Upper lobe of left lung (tissue), 6 donors: Measurements from ENCODE around the gene LRRC66. TPM values are rescaled to one million over a fixed set of nuclear protein-coding genes. Genes with fewer than 3 reads are reported as not detected.

ENCODE experiments used
- ATAC-seq, 2 donors: fragments of 200-7000 bp; cut with Tn5 transposase; one replicate each; pipeline ENCODE4 v1.9.1; 2022; ENCODE audit warnings: mild to moderate bottlenecking in 2 of 2, moderate library complexity in 2 of 2; ENCODE audit not compliant: low FRiP score in 2 of 2
- DNase-seq, 2 donors: peaks; one replicate each; pipeline ENCODE4 v3.0.0-alpha.2; 2019 to 2020
- H3K27ac ChIP-seq, 4 donors: fragments of 200-600 bp; sonication (generic); one replicate each; pipeline ENCODE4 v1.5.1; 2016 to 2019
- H3K27me3 ChIP-seq, 4 donors: fragments of 200-600 bp; sonication (generic); one replicate each; pipeline ENCODE4 v1.5.1; 2017 to 2019
- H3K36me3 ChIP-seq, 4 donors: fragments of 200-600 bp; sonication (generic); one replicate each; pipeline ENCODE4 v1.5.1; 2016 to 2019
- H3K4me1 ChIP-seq, 4 donors: fragments of 200-600 bp; sonication (generic); one replicate each; pipeline ENCODE4 v1.5.1; 2018 to 2019
- H3K4me3 ChIP-seq, 4 donors: fragments of 200-600 bp; sonication (generic); one replicate each; pipeline ENCODE4 v1.5.1; 2017 to 2019; ENCODE audit warnings: mild to moderate bottlenecking in 2 of 4, moderate library complexity in 1 of 4
- H3K9me3 ChIP-seq, 4 donors: fragments of 200-600 bp; sonication (generic); one replicate each; pipeline ENCODE4 v1.5.1; 2018 to 2019
- CTCF ChIP-seq, 6 experiments: fragments of 450-650 bp in 4 of 6; fragments of 200-600 bp in 2 of 6; sonication (generic) in 2 of 6; IDR thresholded peaks; one replicate each; pipeline ENCODE4 v1.5.1; 2016 to 2019; ENCODE audit warnings: antibody characterized with exemption in 6 of 6
- EP300 ChIP-seq, 4 donors: sonication (generic); formaldehyde crosslinking; IDR thresholded peaks; one replicate each; pipeline ENCODE4 v1.5.1; 2017; ENCODE audit warnings: antibody characterized with exemption in 4 of 4, control low read depth in 2 of 4
- POLR2A ChIP-seq, 4 donors: fragments of 450-650 bp; IDR thresholded peaks; one replicate each; pipeline ENCODE4 v1.5.1; 2016 to 2017; ENCODE audit warnings: antibody characterized with exemption in 4 of 4, mild to moderate bottlenecking in 2 of 4
- POLR2AphosphoS5 ChIP-seq, 2 donors: sonication (generic); formaldehyde crosslinking; IDR thresholded peaks; one replicate each; pipeline ENCODE4 v1.5.1; 2017; ENCODE audit warnings: antibody characterized with exemption in 2 of 2
- WGBS, 2 donors: methylation state at CpG; one replicate each; pipeline ENCODE4 v1.1.5; 2017 to 2018; 5-methylcytosine and 5-hydroxymethylcytosine counted together
- total RNA-seq, 6 donors: library from RNA; depleted of rRNA in 4 of 6; stranded (reverse); fragments of >200 nt in 4 of 6; gene quantifications; one replicate each; pipeline versions ENCODE4 v1.1.0 to v1.2.1, GENCODE V29; 2016 to 2021
- donor health status: DM: no; HTN: no; CAD: no; lungs with moderate emphysema.
- donor health status: DM: no; HTN: yes; CAD: no; lungs with severe emphysema.

Gene LRRC66
- total RNA-seq, 6 donors from 2014 or later, result 0.06 to 0.79 (median 0.29) TPM; not detected in 2

- Histone ChIP-seq H3K9me3 (no peaks in the 10 kb centered on the region), H3K4me3 (no peak overlapping the region), H3K27ac (no peak overlapping the region), H3K4me1 (no peaks in the 10 kb centered on the region), H3K27me3 (no peaks in the 10 kb centered on the region), H3K36me3 (no peaks in the 10 kb centered on the region)
- TF ChIP-seq POLR2AphosphoS5 (IDR thresholded peaks at IDR 0.05), result no peak
- no peak for TF ChIP-seq CTCF (IDR thresholded peaks at IDR 0.05)
- no peak for TF ChIP-seq POLR2A (IDR thresholded peaks at IDR 0.05)
- no peak for TF ChIP-seq EP300 (IDR thresholded peaks at IDR 0.05)
- no peak for ATAC-seq
- no peak for DNase-seq
Observed at GRCh38 chr4:51997647-51998046, 22.5 kb downstream of the LRRC66 start.

- 52 to 62% methylated on average over 8 to 18 of the region's 20 CpGs for WGBS, 2 donors
- ATAC-seq (no peak), DNase-seq (no peak)
- H3K4me3 ChIP-seq, result no peak overlapping the region
- TF ChIP-seq EP300 (IDR thresholded peaks at IDR 0.05) (no peak), CTCF (IDR thresholded peaks at IDR 0.05) (no peak), POLR2A (IDR thresholded peaks at IDR 0.05) (no peak), POLR2AphosphoS5 (IDR thresholded peaks at IDR 0.05) (no peak)
- no peak overlapping the region for H3K27ac ChIP-seq
- no peaks in the 10 kb centered on the region for H3K36me3 ChIP-seq
- no peaks in the 10 kb centered on the region for H3K4me1 ChIP-seq
- H3K9me3 ChIP-seq, result no peaks in the 10 kb centered on the region
- no peaks in the 10 kb centered on the region for H3K27me3 ChIP-seq
Observed at GRCh38 chr4:51995647-51996220, 24.4 kb downstream of the LRRC66 start.

- no peaks in the 10 kb centered on the region for H3K4me1 ChIP-seq
- ATAC-seq, result no peak
Observed at GRCh38 chr4:51965862-51966261, 54.3 kb downstream of the LRRC66 start.

GRCh38 chr4:51963841-51964517, 56.2 kb downstream of the LRRC66 start:
- H3K4me1 ChIP-seq, result no peaks in the 10 kb centered on the region
- ATAC-seq (no peak), DNase-seq (no peak)
- H3K27me3 ChIP-seq, result no peaks in the 10 kb centered on the region
- WGBS, 2 donors, result 64 to 70% methylated on average over 4 of the region's 4 CpGs
- no peaks in the 10 kb centered on the region for H3K36me3 ChIP-seq
- no peak overlapping the region for H3K4me3 ChIP-seq
- H3K9me3 ChIP-seq, result peaks cover 0 to 3% (median 0%) of the 10 kb centered on the region in 4 donors
- no peak overlapping the region for H3K27ac ChIP-seq
- no peak for TF ChIP-seq EP300 (IDR thresholded peaks at IDR 0.05)
- no peak for TF ChIP-seq CTCF (IDR thresholded peaks at IDR 0.05)
- no peak for TF ChIP-seq POLR2A (IDR thresholded peaks at IDR 0.05)
- TF ChIP-seq POLR2AphosphoS5 (IDR thresholded peaks at IDR 0.05), result no peak

More at GRCh38 chr4:51965862-51966261, 54.3 kb downstream of the LRRC66 start:
- WGBS, 2 donors, result 70 to 71% methylated on average over 1 of the region's 1 CpG
- no peak overlapping the region for H3K4me3 ChIP-seq
- H3K36me3 ChIP-seq, result no peaks in the 10 kb centered on the region
- DNase-seq, result no peak
- no peak for TF ChIP-seq POLR2AphosphoS5 (IDR thresholded peaks at IDR 0.05)
- TF ChIP-seq POLR2A (IDR thresholded peaks at IDR 0.05), result no peak
- TF ChIP-seq CTCF (IDR thresholded peaks at IDR 0.05), result no peak
- no peak for TF ChIP-seq EP300 (IDR thresholded peaks at IDR 0.05)
- H3K27ac ChIP-seq, result no peak overlapping the region
- no peaks in the 10 kb centered on the region for H3K27me3 ChIP-seq
- peaks cover 0 to 3% (median 0%) of the 10 kb centered on the region in 4 donors for H3K9me3 ChIP-seq

GRCh38 chr4:51960486-51960885, 59.7 kb downstream of the LRRC66 start:
- Histone ChIP-seq H3K4me1 (no peaks in the 10 kb centered on the region), H3K27me3 (no peaks in the 10 kb centered on the region), H3K4me3 (no peak overlapping the region), H3K36me3 (no peaks in the 10 kb centered on the region), H3K27ac (no peak overlapping the region), H3K9me3 (no peaks in the 10 kb centered on the region)
- no peak for DNase-seq
- WGBS, 2 donors, result 58 to 70% methylated on average over 4 of the region's 4 CpGs
- no peak for ATAC-seq
- TF ChIP-seq POLR2AphosphoS5 (IDR thresholded peaks at IDR 0.05) (no peak), EP300 (IDR thresholded peaks at IDR 0.05) (no peak), CTCF (IDR thresholded peaks at IDR 0.05) (no peak), POLR2A (IDR thresholded peaks at IDR 0.05) (no peak)
